GM19025 (cell line): ENCODE data around the gene RSBN1.
"Not testable (repeated sequence)": the region's sequence is repeated elsewhere in the genome, so short reads cannot be mapped to it uniquely, and the experiment has no call there.

Experiments used
- ATAC-seq: cut with Tn5 transposase; IDR thresholded peaks from one replicate; pipeline ENCODE4 v1.9.1; 2021; ENCODE audit warnings: mild to moderate bottlenecking, low read depth, moderate library complexity; ENCODE audit not compliant: unreplicated experiment

Gene RSBN1

DNA sequence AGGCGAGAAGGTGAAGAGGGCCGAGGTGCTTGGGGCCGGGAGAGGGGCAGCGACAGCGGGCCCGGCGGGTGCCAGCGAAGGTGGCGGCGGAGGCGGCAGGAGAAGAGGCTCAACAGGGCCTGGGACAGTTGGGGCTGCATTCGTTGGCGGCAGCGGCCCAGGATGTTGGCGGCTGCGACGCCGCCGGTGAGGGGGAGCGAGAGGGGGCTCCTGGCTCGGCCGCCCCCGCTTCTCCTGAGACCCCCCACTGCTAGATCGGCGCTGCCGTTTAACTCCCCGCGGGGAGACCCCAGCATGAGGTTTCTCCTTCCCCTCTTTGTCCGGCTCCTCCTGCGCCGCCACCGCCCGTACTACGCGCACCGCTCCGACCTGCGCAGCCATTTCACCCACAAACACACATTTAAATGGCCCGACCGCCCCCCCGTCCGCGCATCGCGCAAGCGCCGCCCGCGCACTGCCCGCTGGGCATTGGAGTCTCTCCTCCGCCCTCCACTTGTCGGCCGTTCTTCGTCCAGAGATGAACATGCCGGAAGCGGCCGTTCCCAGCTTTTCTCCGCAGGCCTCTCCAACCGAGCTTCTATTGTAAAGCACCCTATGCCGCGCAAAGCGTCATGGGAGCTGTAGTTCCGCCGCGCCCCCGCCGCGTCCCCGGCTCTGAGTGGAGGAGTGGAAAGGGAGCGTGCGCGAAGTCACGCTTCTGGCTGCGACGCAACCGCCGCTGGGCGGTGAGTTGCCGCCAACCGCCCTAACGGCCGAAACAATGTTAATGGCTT lies at the start of gene RSBN1:
Gene RSBN1 (minus strand): TSS at position 589 of the 773 bp plus-strand sequence. CDS start 64 bp downstream, at position 525.
- peak; percentile 87 for ATAC-seq

DNA sequence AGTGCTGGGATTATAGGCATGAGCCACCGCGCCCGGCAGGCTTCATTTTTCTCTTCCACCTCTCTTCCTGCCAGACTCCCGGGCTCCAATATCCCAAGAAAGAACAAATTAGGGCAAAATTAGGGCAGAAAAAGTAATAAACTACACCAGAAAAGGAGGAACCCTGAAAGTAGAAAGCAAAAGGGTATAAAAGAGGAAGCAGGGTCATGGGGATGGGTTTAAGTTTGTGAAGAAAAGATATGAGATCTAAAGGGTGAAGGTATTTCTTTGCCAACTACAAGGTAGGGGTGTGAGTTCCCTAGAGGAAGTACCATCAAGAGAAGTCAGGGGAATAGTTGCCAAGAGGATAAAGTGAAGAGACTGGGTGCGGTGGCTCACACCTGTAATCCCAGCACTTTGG lies 49.4 kb upstream of the RSBN1 start:
- no peak for ATAC-seq

GRCh38 chr1:113860891-113861290 lies 48.6 kb upstream of the RSBN1 start:
- ATAC-seq = no peak

DNA sequence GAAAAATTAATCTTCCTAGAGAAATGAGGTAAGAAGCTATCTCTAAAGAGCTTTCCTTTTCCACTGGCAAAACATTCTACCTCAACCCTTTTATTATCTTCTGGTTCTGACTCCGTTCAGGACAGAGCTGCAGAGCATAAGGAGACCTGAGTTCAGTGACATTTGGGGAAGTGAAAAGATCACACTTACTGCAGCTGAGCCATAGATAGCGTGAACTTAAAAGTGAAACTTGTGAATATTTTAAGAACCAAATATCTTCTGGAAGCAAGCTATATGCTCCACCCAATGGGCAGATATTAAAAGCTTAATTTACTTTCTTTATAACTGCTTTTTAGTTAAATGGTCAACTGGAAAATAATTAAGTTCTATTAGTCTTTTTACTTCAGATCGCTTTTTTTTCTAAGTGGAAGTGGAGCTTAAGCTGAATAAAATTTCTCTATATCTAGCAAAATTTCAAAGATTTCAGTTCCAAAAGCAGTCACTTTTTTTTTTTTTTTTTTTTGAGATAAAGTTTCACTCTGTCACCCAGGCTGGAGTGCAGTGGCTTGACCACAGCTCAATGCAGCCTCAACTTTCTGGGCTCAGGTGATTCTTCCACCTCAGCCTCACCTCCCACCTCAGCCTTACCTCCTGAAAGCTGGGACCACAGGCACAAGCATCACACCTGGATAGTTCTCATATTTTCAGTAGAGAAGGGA lies 47.4 kb upstream of the RSBN1 start:
- peak; percentile 85 for ATAC-seq

GRCh38 chr1:113858982-113859381 lies 46.7 kb upstream of the RSBN1 start:
- no peak for ATAC-seq

DNA sequence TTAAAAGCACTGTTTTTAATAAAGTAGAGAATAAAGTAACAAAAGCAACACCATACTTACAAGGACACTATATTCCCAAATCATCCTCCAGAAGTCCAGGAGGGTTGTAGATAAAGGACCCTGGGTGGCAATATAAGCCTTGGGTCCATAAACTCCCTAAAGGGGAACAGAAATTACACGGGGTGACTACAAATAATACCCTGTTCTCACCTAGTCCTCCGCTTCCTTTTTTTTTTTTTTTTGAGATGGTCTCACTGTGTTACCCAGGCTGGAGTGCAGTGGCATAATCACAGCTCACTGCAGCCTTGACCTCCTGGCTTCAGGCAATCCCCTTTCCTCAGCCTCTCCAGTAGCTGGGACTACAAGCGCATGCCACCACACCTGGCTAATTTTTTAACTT lies 46.1 kb upstream of the RSBN1 start:
- peak; percentile 30 for ATAC-seq

DNA sequence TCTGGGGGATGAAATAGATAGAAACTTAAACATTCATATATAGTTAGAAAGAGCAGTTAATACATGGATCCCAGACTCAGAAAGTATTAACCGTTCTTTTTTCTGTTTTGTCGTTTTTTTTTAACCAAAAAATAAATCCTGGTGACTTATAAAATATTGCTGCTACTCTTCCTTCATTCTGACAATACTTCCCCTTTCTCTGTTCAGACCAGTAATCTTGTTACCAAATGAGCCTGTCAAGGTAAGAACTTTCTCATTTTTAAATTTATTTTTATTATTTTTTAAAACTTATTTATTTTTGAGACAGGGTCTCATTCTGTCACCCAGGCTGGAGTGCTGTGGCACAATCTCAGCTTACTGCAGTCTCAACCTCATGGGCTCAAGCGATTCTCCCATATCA lies 45.5 kb upstream of the RSBN1 start:
- no peak for ATAC-seq

DNA sequence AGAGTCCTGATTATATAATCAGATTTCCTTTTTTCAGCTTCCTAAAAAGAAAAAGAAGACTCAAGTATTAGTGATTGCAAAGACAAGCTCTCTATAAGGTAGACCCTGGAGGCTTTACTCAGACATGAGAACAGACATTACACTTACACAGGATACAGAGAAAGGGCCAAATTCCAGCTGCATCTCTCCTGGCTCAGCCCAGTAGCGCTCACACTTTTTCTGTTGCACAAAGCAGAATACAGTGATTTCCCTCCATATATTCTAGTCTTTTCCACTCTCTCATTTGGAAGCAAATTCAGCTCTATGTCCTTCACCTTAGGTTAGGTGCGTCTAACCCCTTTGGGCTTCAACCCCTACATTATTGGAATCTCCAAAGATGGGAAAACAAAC lies 44.1 kb upstream of the RSBN1 start:
- ATAC-seq = no peak

- ATAC-seq = no peak
Observed at GRCh38 chr1:113855630-113856400, 43.5 kb upstream of the RSBN1 start.

- ATAC-seq = no peak
Observed at GRCh38 chr1:113854234-113854633, 42.0 kb upstream of the RSBN1 start.

DNA sequence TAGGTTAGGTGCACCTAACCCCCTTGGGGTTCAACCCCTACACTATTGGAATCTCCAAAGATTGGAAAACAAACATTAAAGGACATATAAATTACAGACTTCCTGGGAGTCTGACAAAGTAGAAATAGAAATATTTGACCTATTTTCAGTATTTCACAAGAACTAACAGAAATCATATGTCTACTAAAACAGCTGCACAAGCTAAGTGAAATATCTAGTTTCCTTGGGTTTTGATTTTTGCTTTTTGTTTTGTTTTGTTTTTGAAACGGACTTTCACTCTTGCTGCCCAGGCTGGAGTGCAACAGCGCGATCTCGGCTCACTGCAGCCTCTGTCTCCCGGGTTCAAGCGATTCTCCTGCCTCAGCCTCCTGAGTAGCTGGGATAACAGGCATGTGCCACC lies 40.4 kb upstream of the RSBN1 start:
- ATAC-seq = not testable (repeated sequence)

GRCh38 chr1:113850127-113850796 lies 38.0 kb upstream of the RSBN1 start:
- ATAC-seq = no peak

DNA sequence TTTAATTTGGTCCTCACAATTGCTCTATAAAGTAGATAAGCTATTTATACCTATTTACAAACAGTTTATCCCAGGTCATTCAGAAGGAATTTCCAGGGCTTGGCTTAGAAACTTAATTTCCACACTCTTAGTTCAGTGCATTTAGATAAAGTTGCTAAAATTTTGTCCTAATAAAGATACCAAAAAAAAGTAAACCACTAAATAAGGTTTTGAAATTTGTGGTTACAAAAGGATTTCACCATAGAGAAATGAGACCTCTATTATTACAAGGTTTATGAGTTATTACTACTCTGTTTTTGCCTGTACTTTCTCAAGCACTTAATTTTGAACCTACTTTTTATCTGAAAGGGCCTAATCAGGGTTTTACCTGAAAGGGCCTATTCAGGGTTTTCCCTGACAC lies 36.8 kb upstream of the RSBN1 start:
- no peak for ATAC-seq

DNA sequence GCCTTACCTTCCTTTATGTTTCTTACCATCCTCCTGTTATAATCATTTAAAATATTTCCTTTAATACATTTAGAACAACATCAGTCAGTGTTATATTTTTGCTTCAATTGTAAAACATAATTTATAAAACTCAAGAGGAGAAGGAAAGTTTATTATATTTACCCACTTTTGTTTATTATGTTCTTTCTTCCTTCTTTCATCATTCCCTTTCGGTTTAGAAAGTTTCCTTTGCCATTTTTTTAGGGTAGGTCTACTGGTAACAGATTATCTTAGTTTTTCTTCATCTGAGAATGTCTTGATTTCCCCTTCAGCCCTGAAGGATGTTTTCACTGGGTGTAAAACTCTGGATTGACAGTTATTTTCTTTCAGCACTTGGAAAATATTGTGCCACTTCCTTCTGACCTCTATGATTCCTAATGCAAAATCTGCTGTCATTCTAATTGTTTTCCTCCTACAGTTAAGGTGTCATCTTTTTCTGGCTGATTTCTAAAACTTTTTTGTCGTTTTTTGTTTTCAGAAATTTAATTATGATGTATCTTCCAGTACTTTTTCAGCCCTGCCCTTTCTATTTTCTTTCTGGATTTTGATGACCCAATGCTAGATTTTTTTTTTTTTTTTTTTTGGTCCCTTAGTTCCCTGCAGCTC lies 34.2 kb upstream of the RSBN1 start:
- no peak for ATAC-seq

DNA sequence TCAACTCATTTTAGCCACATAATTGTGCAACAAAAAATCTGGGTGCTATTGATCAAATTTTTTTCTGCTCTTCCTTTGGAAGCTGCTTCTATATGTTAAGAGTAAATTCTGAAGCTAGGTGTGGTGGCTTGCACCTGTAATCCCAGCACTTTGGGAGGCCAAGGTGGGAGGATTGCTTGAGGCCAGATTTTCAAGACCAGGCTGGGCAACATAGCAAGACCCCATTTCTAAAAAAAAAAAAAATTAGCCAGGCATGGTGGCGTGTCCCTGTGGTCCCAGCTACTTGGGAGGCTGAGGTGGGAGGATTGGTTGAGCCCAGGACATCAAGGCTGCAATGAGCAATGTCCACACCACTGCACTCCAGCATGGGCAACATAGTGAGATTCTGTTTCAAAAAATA lies 24.3 kb upstream of the RSBN1 start:
- ATAC-seq = no peak

DNA sequence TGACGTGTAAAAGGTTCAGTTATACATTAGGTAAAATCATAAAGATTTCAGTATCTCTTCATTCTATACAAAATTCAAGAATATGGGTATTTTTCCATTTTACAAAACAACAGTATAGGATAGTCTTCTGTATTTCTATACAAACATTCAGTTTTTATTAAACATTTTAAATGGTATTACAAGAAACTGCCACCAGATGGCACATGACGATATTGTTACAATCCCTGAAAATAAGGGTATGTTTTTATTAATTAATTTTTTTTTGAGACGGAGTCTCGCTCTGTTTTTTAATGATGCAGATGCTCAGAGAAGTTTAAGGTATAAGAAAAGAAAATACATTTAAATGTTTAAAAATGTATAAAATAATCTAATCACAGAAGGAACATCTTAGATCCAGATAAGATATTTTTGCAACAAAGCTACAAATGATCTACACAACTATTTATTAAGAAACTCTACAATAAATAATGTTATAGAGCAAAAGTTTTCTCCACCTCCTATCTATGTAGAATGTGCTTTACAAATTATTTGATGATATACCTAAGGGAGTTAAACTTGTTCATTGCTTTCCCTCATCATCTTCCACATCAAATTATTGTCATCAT lies 23.5 kb upstream of the RSBN1 start:
- ATAC-seq = no peak

GRCh38 chr1:113834716-113835115 lies 22.4 kb upstream of the RSBN1 start:
- no peak for ATAC-seq

DNA sequence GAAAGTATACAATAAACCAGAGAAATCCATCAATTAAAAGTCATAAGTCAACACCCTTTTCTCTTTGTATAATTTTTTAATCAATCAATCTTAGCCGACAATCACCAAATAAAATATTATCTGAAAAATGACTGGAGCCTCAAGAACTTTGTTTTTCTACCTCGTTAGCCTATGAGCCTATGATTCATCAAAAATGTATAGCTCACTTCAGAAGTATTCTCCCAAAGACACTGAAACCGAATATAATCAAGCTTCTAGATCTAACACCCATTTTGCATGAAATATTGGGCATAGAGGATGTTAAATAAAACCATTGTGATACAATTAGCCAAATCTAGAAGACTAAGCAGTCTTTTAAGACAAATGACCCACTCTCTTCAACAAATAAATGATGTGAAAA lies 17.8 kb upstream of the RSBN1 start:
- no peak for ATAC-seq

DNA sequence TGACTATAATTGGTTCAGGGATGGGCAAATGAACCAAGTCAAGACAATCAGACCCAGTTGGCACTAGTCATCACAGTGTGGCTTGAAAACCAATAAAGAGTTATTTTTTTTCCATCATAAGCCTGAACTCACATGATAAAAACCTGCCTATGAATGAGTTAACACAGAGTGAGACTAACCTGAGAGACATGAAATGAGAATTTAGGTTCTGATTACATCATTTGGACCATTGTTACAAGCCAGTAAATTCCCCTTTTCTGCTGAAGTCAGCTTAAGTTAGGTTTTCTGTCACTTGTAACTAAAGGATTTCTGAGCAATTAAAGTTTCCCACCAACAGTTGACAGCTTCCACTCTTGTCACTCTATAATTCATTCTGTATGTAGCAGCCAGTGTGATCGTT lies 9.6 kb upstream of the RSBN1 start:
- no peak for ATAC-seq

DNA sequence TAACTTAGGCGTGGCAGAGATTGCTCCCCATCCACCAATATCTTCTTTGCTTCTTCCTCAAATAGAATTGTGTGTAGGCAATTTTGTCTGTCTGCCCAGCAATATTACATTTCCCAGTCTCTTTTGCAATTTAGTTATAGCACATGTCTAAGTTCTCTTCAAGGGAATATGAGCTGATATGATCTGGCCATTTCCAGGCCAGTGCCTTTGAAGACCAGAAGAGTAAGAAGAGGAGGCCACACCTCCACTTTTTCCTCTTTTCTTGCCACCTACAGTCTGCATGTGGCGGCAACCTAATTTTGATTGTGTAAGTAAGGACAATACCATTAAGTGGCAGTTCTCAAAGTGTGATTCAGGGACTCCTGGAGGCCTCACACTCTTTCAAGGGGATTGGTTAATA lies 6.3 kb upstream of the RSBN1 start:
- no peak for ATAC-seq
